Aorta (tissue), 5 donors: Measurements from ENCODE around the gene PRRG1. TPM values are rescaled to one million over a fixed set of nuclear protein-coding genes. Genes with fewer than 3 reads are reported as not detected.
"Not testable (repeated sequence)": the region's sequence is repeated elsewhere in the genome, so short reads cannot be mapped to it uniquely, and the experiment has no call there.

Experiments used
- ATAC-seq: fragments of 200-7000 bp; cut with Tn5 transposase; one replicate; pipeline ENCODE4 v1.9.1; 2022; ENCODE audit warnings: moderate library complexity; ENCODE audit not compliant: low FRiP score
- DNase-seq, 2 donors: peaks; one replicate each; pipeline ENCODE4 v3.0.0-alpha.2; 2020
- H3K27ac ChIP-seq, 2 donors: one replicate each; pipeline ENCODE4 v1.5.1; 2013; ENCODE audit warnings: low read length in 2 of 2, mild to moderate bottlenecking in 2 of 2, moderate library complexity in 2 of 2, control low read depth in 1 of 2, inconsistent platforms in 1 of 2, low read depth in 1 of 2
- H3K27me3 ChIP-seq, 2 donors: one replicate each; pipeline ENCODE4 v1.6.1; 2013; ENCODE audit warnings: control low read depth in 1 of 2, low read length in 1 of 2, mild to moderate bottlenecking in 1 of 2, moderate library complexity in 1 of 2; ENCODE audit not compliant: insufficient read depth in 2 of 2, control insufficient read depth in 1 of 2
- H3K36me3 ChIP-seq, 2 donors: one replicate each; pipeline ENCODE4 v1.6.1; 2013; ENCODE audit warnings: control low read depth in 1 of 2, low read length in 1 of 2, mild to moderate bottlenecking in 1 of 2; ENCODE audit not compliant: insufficient read depth in 2 of 2, control insufficient read depth in 1 of 2
- H3K4me1 ChIP-seq, 2 donors: one replicate each; pipeline ENCODE4 v1.6.1; 2013; ENCODE audit warnings: low read length in 2 of 2, control low read depth in 1 of 2, mild to moderate bottlenecking in 1 of 2, moderate library complexity in 1 of 2; ENCODE audit not compliant: insufficient read depth in 2 of 2, control insufficient read depth in 1 of 2
- H3K4me3 ChIP-seq, 2 donors: one replicate each; pipeline ENCODE4 v1.5.1; 2013; ENCODE audit warnings: low read length in 2 of 2, control low read depth in 1 of 2, mild to moderate bottlenecking in 1 of 2
- H3K9me3 ChIP-seq: one replicate; pipeline ENCODE4 v1.6.1; 2013; ENCODE audit warnings: mild to moderate bottlenecking, low read length; ENCODE audit not compliant: control insufficient read depth
- WGBS, 2 donors: extraction: QIAGEN DNeasy Blood & Tissue Kit; methylation state at CpG; one replicate each; pipeline ENCODE4 v1.1.7; 2013; 5-methylcytosine and 5-hydroxymethylcytosine counted together
- intact Hi-C, 2 donors: fragments of 100-400 bp; cut with DNase I; formaldehyde crosslinking; loops; one replicate each; pipeline versions ENCODE4 v1.14.2 to v1.15.0; 2022
- polyA plus RNA-seq, 2 donors: library from polyadenylated mRNA; stranded (reverse); fragments of 200-250 nt; gene quantifications; one replicate each; pipeline ENCODE4 v1.2.3, GENCODE V29; 2013
- total RNA-seq, 2 donors: library from RNA; stranded (reverse); fragmentation: NEBNext Ultra II Directional; extraction: Animal tissue kit (Norgen Biotek cat#: 25700); gene quantifications; one replicate each; pipeline ENCODE4 v1.2.1, GENCODE V29; 2021
- donor health status: healthy with polysubstance abuse.
- donor health status: Bipolar disorder and iron deficiency.
- donor health status: DM: no; HTN: no; CAD: no.
- donor health status: DM: no; HTN: no; CAD: no.
- donor health status: DM: yes; HTN: yes; CAD: no.

The PRRG1 gene
- total and polyA plus RNA-seq, 4 donors: 2.5 to 17.8 (median 8.7) TPM

DNA sequence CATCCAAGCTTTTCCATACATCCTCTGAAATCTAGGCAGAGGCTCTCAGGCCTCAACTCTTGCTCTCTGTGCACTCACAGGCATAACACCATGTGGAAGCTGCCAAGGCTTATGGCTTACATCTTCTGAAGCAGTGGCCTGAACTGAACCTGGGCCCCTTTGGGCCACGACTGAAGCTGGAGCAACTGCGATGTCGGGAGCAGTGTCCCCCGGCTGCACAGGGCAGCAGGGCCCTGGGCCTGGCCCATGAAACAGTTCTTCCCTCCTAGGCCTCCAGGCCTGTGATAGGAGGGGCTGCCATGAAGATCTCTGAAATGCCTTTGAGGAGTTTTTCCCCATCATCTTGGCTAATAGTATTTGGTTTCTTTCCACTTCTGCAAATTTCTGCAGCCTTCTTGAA, 39.2 kb downstream of the PRRG1 start:
- ATAC-seq: no peak
- H3K27me3 ChIP-seq: no peaks in the 10 kb centered on the region
- no peak overlapping the region for H3K4me3 ChIP-seq
- H3K27ac ChIP-seq: no peak overlapping the region
- no peak for DNase-seq
- intact Hi-C loops: no loop called here
- H3K4me1 ChIP-seq: no peaks in the 10 kb centered on the region
- H3K36me3 ChIP-seq: no peaks in the 10 kb centered on the region
- WGBS, 2 donors: 89 to 98% methylated on average over 4 of the region's 4 CpGs
- H3K9me3 ChIP-seq: peaks cover 1% of the 10 kb centered on the region

DNA sequence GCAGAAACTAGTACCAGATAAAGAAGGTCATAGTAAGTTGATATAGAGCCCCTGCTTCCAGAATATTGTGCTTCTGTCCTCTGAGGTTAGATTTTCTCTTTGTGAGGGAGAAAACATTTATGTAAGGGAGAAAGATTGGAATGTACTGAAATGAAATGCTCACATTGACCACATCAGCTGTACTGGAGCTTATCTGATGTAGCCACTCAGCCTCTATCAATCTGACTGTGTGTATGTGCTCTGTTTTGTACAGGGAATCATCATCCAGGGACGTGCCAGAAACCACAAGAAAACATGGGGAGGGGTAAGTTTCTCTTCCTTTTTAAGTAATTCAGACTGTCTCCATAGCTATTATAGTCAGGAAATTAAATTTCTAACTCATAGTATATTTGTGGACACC, 56.8 kb downstream of the PRRG1 start:
- H3K4me3 ChIP-seq: no peak overlapping the region
- 29 to 63% methylated on average over 1 of the region's 1 CpG for WGBS, 2 donors
- H3K9me3 ChIP-seq: no peaks in the 10 kb centered on the region
- no peaks in the 10 kb centered on the region for H3K27me3 ChIP-seq
- intact Hi-C loops: no loop called here
- no peak overlapping the region for H3K27ac ChIP-seq
- ATAC-seq (no peak), DNase-seq (no peak)
- no peaks in the 10 kb centered on the region for H3K4me1 ChIP-seq
- no peaks in the 10 kb centered on the region for H3K36me3 ChIP-seq

DNA sequence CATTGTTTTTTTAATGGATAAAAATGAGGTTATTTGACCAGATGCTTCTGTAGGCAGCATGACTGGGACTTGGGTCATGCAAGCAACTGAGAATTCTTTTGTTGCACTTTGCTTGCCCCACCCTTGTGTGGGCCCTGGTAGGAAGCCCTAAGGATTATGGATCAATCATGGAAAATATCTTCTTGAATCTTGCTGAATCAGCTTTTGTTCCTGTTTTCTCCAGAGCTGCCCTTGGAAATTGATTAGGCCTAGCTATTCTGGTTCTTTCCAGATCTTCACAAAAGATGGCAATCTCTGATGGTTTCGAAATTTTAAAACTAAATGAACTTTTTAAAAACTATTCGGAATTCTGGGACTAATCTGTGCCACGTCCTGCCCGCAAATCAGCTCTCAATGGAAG, 58.6 kb downstream of the PRRG1 start:
- Histone ChIP-seq H3K4me3 (no peak overlapping the region), H3K4me1 (no peaks in the 10 kb centered on the region), H3K9me3 (no peaks in the 10 kb centered on the region), H3K27me3 (no peaks in the 10 kb centered on the region), H3K36me3 (no peaks in the 10 kb centered on the region), H3K27ac (no peak overlapping the region)
- ATAC-seq: no peak
- WGBS, 2 donors: 86 to 96% methylated on average over 4 of the region's 4 CpGs
- intact Hi-C loops: no loop called here
- DNase-seq: no peak

DNA sequence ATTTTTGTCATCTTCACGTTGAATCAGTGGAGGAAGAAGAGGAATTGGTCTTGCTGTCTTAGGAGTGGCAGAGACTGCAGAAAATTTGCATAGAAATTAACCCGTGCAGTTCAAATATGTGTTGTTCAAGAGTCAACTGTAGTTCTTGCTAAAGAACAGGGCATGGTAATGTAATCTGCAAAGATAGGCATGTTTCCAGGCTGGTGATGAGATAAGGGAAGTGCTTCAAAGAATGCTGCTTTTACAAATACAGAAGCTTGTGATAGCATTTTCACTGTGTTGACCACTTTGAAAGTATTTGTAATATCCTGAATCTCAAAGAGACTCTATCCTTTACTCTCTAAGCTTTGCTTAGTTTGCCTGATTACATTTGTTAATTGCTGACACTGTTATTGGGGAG, 60.1 kb downstream of the PRRG1 start:
- H3K27me3 ChIP-seq: no peaks in the 10 kb centered on the region
- H3K36me3 ChIP-seq: no peaks in the 10 kb centered on the region
- intact Hi-C loops: no loop called here
- H3K27ac ChIP-seq: no peak overlapping the region
- no peaks in the 10 kb centered on the region for H3K4me1 ChIP-seq
- ATAC-seq: no peak
- H3K9me3 ChIP-seq: no peaks in the 10 kb centered on the region
- no peak for DNase-seq
- WGBS, 2 donors: 67 to 82% methylated on average over 2 of the region's 2 CpGs
- H3K4me3 ChIP-seq: no peak overlapping the region

DNA sequence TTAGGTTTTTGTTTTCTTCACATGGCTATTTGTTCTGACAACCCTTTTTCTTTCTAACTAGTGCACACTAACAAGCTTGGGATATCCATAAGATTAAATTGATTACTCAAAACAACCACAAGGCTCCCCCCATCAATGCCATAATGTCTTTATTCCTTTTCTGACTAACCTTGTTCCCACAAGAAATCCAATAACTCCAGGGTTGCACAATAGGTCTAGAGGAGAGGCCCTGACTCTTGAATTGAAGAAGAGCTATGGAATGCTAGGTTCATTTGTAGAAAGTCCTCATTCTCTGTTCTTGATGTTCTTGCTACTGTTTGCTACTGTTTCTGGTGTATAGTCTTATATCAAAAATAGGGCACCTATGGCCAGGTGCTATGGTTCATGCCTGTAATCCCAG, 71.0 kb downstream of the PRRG1 start:
- H3K4me1 ChIP-seq: no peaks in the 10 kb centered on the region
- no peak for DNase-seq
- no peaks in the 10 kb centered on the region for H3K36me3 ChIP-seq
- no peak for ATAC-seq
- H3K9me3 ChIP-seq: no peaks in the 10 kb centered on the region
- H3K27ac ChIP-seq: no peak overlapping the region
- no peaks in the 10 kb centered on the region for H3K27me3 ChIP-seq
- intact Hi-C loops: no loop called here
- H3K4me3 ChIP-seq: no peak overlapping the region

DNA sequence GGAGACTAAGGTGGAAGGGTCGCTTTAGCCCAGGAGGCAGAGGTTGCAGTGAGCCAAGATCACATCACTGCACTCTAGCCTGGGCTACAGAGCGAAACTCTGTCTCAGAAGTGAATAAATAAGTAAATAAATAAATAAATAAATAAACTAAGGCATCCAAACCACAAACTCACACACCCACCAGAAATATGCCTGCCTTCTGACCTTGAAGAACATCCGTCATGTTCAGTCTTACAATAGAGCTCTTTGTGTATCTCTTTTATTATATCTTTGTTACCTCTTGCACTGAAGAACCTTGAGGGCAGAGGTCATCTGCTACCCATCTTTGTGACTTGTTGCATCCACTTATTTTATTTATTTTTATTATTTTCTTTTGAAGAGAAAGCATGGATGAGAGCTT, 71.6 kb downstream of the PRRG1 start:
- intact Hi-C loops: no loop called here
- H3K27ac ChIP-seq: no peak overlapping the region
- no peaks in the 10 kb centered on the region for H3K27me3 ChIP-seq
- no peaks in the 10 kb centered on the region for H3K9me3 ChIP-seq
- H3K4me1 ChIP-seq: no peaks in the 10 kb centered on the region
- no peak for DNase-seq
- no peak overlapping the region for H3K4me3 ChIP-seq
- WGBS, 2 donors: 83 to 94% methylated on average over 3 of the region's 3 CpGs
- H3K36me3 ChIP-seq: no peaks in the 10 kb centered on the region
- no peak for ATAC-seq

DNA sequence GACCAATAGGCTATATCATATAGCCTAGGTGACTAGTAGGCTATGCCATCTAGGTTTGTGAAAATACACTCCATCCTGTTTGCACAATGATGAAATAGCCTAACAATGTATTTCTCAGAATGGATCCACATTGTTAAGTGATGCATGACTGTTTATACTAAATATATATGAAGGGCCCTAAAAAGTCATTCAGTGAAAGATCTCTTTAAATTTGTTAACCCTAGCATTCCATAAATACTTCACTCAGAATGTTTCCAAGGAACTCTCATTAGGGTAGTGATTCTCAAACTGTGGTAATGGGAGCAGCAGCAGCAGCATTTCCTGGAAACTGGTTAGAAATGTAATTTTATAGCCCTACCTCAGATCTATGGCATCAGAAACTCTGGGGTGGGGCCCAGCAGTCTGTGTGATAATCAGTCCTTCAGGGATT, 74.9 kb downstream of the PRRG1 start:
- Histone ChIP-seq H3K4me1 (no peaks in the 10 kb centered on the region), H3K9me3 (no peaks in the 10 kb centered on the region), H3K27me3 (no peaks in the 10 kb centered on the region), H3K4me3 (no peak overlapping the region), H3K36me3 (no peaks in the 10 kb centered on the region), H3K27ac (no peak overlapping the region)
- DNase-seq: no peak
- ATAC-seq: no peak
- intact Hi-C loops: no loop called here

DNA sequence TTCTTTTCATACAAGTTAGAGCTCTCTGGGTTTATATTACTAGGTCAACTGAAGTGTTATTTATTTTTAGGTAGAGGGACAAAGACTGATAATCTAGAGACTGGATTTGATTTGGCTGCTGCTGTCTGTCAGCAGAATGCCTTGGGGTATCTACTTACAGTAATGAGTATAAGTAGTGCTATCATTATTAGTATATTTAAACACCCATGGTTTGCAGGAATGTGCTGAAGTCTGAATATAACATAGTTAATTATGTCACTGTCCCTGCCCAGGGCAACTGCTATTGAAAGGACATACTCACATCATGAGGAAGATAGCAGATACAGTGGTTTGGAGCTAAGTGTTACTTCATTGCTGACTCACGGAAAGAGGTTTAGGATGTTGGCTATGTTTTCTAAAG, 76.2 kb downstream of the PRRG1 start:
- ATAC-seq (no peak), DNase-seq (no peak)
- no peaks in the 10 kb centered on the region for H3K9me3 ChIP-seq
- intact Hi-C loops: no loop called here
- H3K27ac ChIP-seq: no peak overlapping the region
- no peaks in the 10 kb centered on the region for H3K27me3 ChIP-seq
- H3K4me3 ChIP-seq: no peak overlapping the region
- H3K36me3 ChIP-seq: no peaks in the 10 kb centered on the region
- H3K4me1 ChIP-seq: no peaks in the 10 kb centered on the region
- 80 to 92% methylated on average over 1 of the region's 1 CpG for WGBS, 2 donors

DNA sequence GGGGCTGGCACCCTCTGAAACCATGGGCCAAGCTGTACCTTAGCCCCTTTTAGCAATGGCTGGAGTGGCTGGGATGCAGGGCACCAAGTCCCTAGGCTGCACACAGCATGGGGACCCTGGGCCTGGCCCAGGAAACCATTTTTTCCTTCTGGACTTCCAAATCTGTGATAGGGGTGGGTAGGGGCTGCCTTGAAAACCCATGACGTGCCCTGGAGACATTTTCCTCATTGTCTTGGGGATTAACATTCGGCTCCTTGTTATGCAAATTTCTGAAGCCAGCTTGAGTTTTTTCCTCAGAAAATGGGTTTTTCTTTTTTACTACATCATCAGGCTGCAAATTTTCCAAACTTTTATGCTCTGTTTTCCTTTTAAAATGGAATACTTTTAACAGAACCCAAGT, 79.8 kb downstream of the PRRG1 start:
- WGBS, 2 donors: 45 to 96% methylated on average over 2 of the region's 2 CpGs
- H3K27ac ChIP-seq, DNase-seq, intact Hi-C loops, H3K36me3 ChIP-seq, H3K4me3 ChIP-seq, H3K9me3 ChIP-seq, ATAC-seq, H3K27me3 ChIP-seq, H3K4me1 ChIP-seq: not testable (repeated sequence)
